ENCODE results near the gene FN1. TPM values are rescaled to one million over a fixed set of nuclear protein-coding genes. Genes with fewer than 3 reads are reported as not detected.

FN1 gene
- total RNA-seq, 2 donors from 2014 or later, result 84.2 to 257 TPM

GRCh38 chr2:215396595-215397313 lies 39.1 kb downstream of the FN1 start:
- H3K9me3 ChIP-seq, result no peaks in the 10 kb centered on the region
- intact Hi-C loops (cut with DNase I), result no loop called here
- no peak for DNase-seq (ENCODE audit: low spot score)
- peak overlapping the region in 1 of 2 donors; percentile 28 for H3K27ac ChIP-seq
- H3K27me3 ChIP-seq (replicated peaks; ENCODE audit: insufficient read depth), result no peaks in the 10 kb centered on the region
- no peaks in the 10 kb centered on the region for H3K36me3 ChIP-seq
- no peak overlapping the region for H3K4me3 ChIP-seq
- TF ChIP-seq CTCF (IDR thresholded peaks at IDR 0.05) (no peak), POLR2A (IDR thresholded peaks at IDR 0.05) (no peak), POLR2AphosphoS5 (IDR thresholded peaks at IDR 0.05) (no peak)
- no peaks in the 10 kb centered on the region for H3K4me1 ChIP-seq (replicated peaks)
- WGBS, result 40% methylated on average over 2 of the region's 2 CpGs

GRCh38 chr2:215395687-215396460 lies 40.0 kb downstream of the FN1 start:
- Histone ChIP-seq H3K27ac (no peak overlapping the region), H3K4me3 (no peak overlapping the region), H3K4me1 (replicated peaks) (no peaks in the 10 kb centered on the region), H3K27me3 (replicated peaks; ENCODE audit: insufficient read depth) (no peaks in the 10 kb centered on the region), H3K36me3 (no peaks in the 10 kb centered on the region), H3K9me3 (no peaks in the 10 kb centered on the region)
- TF ChIP-seq POLR2AphosphoS5 (IDR thresholded peaks at IDR 0.05) (no peak), POLR2A (IDR thresholded peaks at IDR 0.05) (no peak), CTCF (IDR thresholded peaks at IDR 0.05) (no peak)
- intact Hi-C loops (cut with DNase I), result no loop called here
- no peak for DNase-seq (ENCODE audit: low spot score)
- WGBS, result 64% methylated on average over 5 of the region's 5 CpGs

GRCh38 chr2:215394102-215394805 lies 41.6 kb downstream of the FN1 start:
- no peaks in the 10 kb centered on the region for H3K4me1 ChIP-seq (replicated peaks)
- 65% methylated on average over 7 of the region's 7 CpGs for WGBS
- DNase-seq (ENCODE audit: low spot score), result no peak
- no peaks in the 10 kb centered on the region for H3K9me3 ChIP-seq
- no peak for TF ChIP-seq CTCF (IDR thresholded peaks at IDR 0.05)
- H3K4me3 ChIP-seq, result no peak overlapping the region
- no peaks in the 10 kb centered on the region for H3K27me3 ChIP-seq (replicated peaks; ENCODE audit: insufficient read depth)
- H3K36me3 ChIP-seq, result no peaks in the 10 kb centered on the region
- intact Hi-C loops (cut with DNase I), result no loop called here
- H3K27ac ChIP-seq, result no peak overlapping the region

GRCh38 chr2:215392687-215393270 lies 43.1 kb downstream of the FN1 start:
- TF ChIP-seq POLR2AphosphoS5 (IDR thresholded peaks at IDR 0.05) (no peak), POLR2A (IDR thresholded peaks at IDR 0.05) (no peak), CTCF (IDR thresholded peaks at IDR 0.05) (no peak)
- H3K27me3 ChIP-seq (replicated peaks; ENCODE audit: insufficient read depth), result no peaks in the 10 kb centered on the region
- H3K36me3 ChIP-seq, result no peaks in the 10 kb centered on the region
- H3K27ac ChIP-seq, result no peak overlapping the region
- DNase-seq (ENCODE audit: low spot score), result no peak
- WGBS, result 97% methylated on average over 12 of the region's 12 CpGs
- H3K9me3 ChIP-seq, result no peaks in the 10 kb centered on the region
- H3K4me3 ChIP-seq, result no peak overlapping the region
- intact Hi-C loops (cut with DNase I), result no loop called here
- no peaks in the 10 kb centered on the region for H3K4me1 ChIP-seq (replicated peaks)

Measured in prostate gland (tissue), 2 donors.